ENCODE results near the gene PKD1.
"Not testable (repeated sequence)": the region's sequence is repeated elsewhere in the genome, so short reads cannot be mapped to it uniquely, and the experiment has no call there.

GRCh38 chr16:2127630-2128280 is 7.9 kb downstream of the PKD1 start:
- not testable (repeated sequence) for TF ChIP-seq SMC3 (conservative IDR thresholded peaks at IDR 0.05; ENCODE audit: poor library complexity); CTCF (IDR thresholded peaks at IDR 0.05; ENCODE audit: poor library complexity, severe bottlenecking); EZH2 (IDR thresholded peaks at IDR 0.05; ENCODE audit: borderline replicate concordance, insufficient read depth, low read length, poor library complexity, severe bottlenecking)

Data from neural cell (in vitro differentiated cells).